ENCODE data around the gene LRRC8C. TPM values are rescaled to one million over a fixed set of nuclear protein-coding genes. Genes with fewer than 3 reads are reported as not detected.

Gene LRRC8C
- 3.4 and 3.6 TPM in 2 replicates for total RNA-seq

GRCh38 chr1:89632657-89633247 lies at the start of gene LRRC8C:
TSS of gene LRRC8C (plus strand) at chr1:89633120. CDS start at chr1:89686474, 53,354 bp downstream.

Other genes with a start within 250 kb of the LRRC8C start
- 0.75 and 2.1 TPM in 2 replicates for gene LRRC8B, start 108.3 kb upstream of the LRRC8C start, total RNA-seq
- gene LRRC8D, start 187.9 kb downstream of the LRRC8C start, total RNA-seq, result 8.5 and 8.6 TPM in 2 replicates